Activated B cell treated with CpG ODN at 0.5 μM for 24 hours (primary cell): Measurements from ENCODE around the gene MUC5B. TPM values are rescaled to one million over a fixed set of nuclear protein-coding genes. Genes with fewer than 3 reads are reported as not detected.

Experiments
- ATAC-seq: fragments of 200-7000 bp; cut with Tn5 transposase; one replicate; pipeline ENCODE4 v1.10.0; 2021; ENCODE audit warnings: low read depth, mild to moderate bottlenecking, moderate library complexity
- CTCF ChIA-PET: fragments of 350-600 bp; sonication (Branson Sonifier 250); formaldehyde crosslinking; loops from one replicate; lab custom pipeline; 2021; ENCODE audit warnings: antibody characterized with exemption; lab: Charles Lee
- POLR2A ChIA-PET: fragments of 350-600 bp; sonication (Branson Sonifier 250); formaldehyde crosslinking; loops from one replicate; lab custom pipeline; 2021; ENCODE audit warnings: antibody characterized with exemption; lab: Charles Lee
- DNase-seq: peaks from one replicate; pipeline ENCODE4 v3.0.0; 2022
- H3K27ac Mint-ChIP-seq: one replicate; pipeline ENCODE4 v1.8.0; 2020; ENCODE audit warnings: mixed read lengths
- H3K27me3 Mint-ChIP-seq: one replicate; pipeline ENCODE4 v1.8.0; 2021; ENCODE audit warnings: mixed read lengths
- H3K36me3 Mint-ChIP-seq: one replicate; pipeline ENCODE4 v1.8.0; 2021; ENCODE audit warnings: low read depth, mixed read lengths
- H3K4me1 Mint-ChIP-seq: one replicate; pipeline ENCODE4 v1.8.0; 2021; ENCODE audit warnings: mixed read lengths
- H3K4me3 Mint-ChIP-seq: one replicate; pipeline ENCODE4 v1.8.0; 2020; ENCODE audit warnings: mild to moderate bottlenecking, mixed read lengths
- H3K9me3 Mint-ChIP-seq: one replicate; pipeline ENCODE4 v1.8.0; 2020; ENCODE audit warnings: mixed read lengths
- CTCF ChIP-seq: fragments of 200-600 bp; IDR thresholded peaks from one replicate; pipeline ENCODE4 v1.8.0; 2022; ENCODE audit warnings: antibody characterized with exemption, mild to moderate bottlenecking
- intact Hi-C: fragments of 100-400 bp; cut with micrococcal nuclease; formaldehyde crosslinking; loops from one replicate; pipeline ENCODE4 v1.15.1; 2024
- total RNA-seq: library from RNA; stranded (reverse); gene quantifications from 2 replicates; pipeline ENCODE4 v1.2.3, GENCODE V29; 2022

The MUC5B gene
- total RNA-seq, 1 donor from 2014 or later: not detected

- no peak for ATAC-seq
- H3K36me3 Mint-ChIP-seq: peaks cover 76% of the 10 kb centered on the region
- DNase-seq: no peak
- no peaks in the 10 kb centered on the region for H3K4me1 Mint-ChIP-seq
- no peak for TF ChIP-seq CTCF
- no peak overlapping the region for H3K27ac Mint-ChIP-seq
- H3K9me3 Mint-ChIP-seq: no peaks in the 10 kb centered on the region
- no peaks in the 10 kb centered on the region for H3K27me3 Mint-ChIP-seq
- intact Hi-C loops: no loop called here
- ChIA-PET CTCF (no interaction called here), POLR2A (no interaction called here)
- H3K4me3 Mint-ChIP-seq: no peak overlapping the region
These were observed 62.5 kb downstream of the MUC5B start for GRCh38 chr11:1285316-1285744.

- ATAC-seq: no peak
- no peak overlapping the region for H3K4me3 Mint-ChIP-seq
- peaks cover 79% of the 10 kb centered on the region for H3K36me3 Mint-ChIP-seq
- H3K9me3 Mint-ChIP-seq: no peaks in the 10 kb centered on the region
- H3K4me1 Mint-ChIP-seq: no peaks in the 10 kb centered on the region
- POLR2A ChIA-PET: no interaction called here
- CTCF ChIA-PET: no interaction called here
- H3K27me3 Mint-ChIP-seq: no peaks in the 10 kb centered on the region
- H3K27ac Mint-ChIP-seq: no peak overlapping the region
- no peak for TF ChIP-seq CTCF
- DNase-seq: no peak
- intact Hi-C loops: no loop called here
These were observed 63.0 kb downstream of the MUC5B start for GRCh38 chr11:1285876-1286275.

DNA sequence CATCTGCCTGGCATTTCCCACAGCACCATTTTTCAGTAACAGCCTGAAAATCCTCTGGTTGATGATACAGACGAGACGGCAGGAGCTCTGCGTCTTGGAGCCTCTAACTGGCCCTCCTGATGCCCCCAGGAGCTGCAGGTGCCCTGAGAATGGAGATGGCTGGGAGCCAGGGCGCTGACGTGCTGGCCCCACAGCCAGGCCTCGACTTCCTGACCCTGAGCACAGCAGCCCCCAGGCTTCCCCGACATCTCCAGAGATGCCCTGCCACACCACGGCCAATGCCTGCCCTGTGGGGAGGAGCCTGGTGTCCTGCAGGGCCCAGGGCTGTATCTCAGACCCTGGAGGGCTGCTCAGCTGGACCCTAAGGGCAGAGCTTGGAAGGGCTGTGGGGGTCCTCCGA lies 65.1 kb downstream of the MUC5B start:
- intact Hi-C loops: no loop called here

GRCh38 chr11:1288426-1289151 lies 65.7 kb downstream of the MUC5B start:
- Mint-ChIP-seq H3K27me3 (no peaks in the 10 kb centered on the region), H3K4me1 (no peaks in the 10 kb centered on the region), H3K9me3 (no peaks in the 10 kb centered on the region), H3K27ac (no peak overlapping the region), H3K36me3 (peaks cover 76% of the 10 kb centered on the region), H3K4me3 (no peak overlapping the region)
- intact Hi-C loops: no loop called here
- ChIA-PET CTCF (no interaction called here), POLR2A (no interaction called here)
- no peak for TF ChIP-seq CTCF
- ATAC-seq: no peak
- no peak for DNase-seq

More for the DNA sequence above, 65.1 kb downstream of the MUC5B start:
- DNase-seq (no peak), ATAC-seq (no peak)
- no peaks in the 10 kb centered on the region for H3K9me3 Mint-ChIP-seq
- ChIA-PET POLR2A (no interaction called here), CTCF (no interaction called here)
- no peak overlapping the region for H3K27ac Mint-ChIP-seq
- no peaks in the 10 kb centered on the region for H3K27me3 Mint-ChIP-seq
- no peak for TF ChIP-seq CTCF
- peaks cover 78% of the 10 kb centered on the region for H3K36me3 Mint-ChIP-seq
- no peaks in the 10 kb centered on the region for H3K4me1 Mint-ChIP-seq
- H3K4me3 Mint-ChIP-seq: no peak overlapping the region

DNA sequence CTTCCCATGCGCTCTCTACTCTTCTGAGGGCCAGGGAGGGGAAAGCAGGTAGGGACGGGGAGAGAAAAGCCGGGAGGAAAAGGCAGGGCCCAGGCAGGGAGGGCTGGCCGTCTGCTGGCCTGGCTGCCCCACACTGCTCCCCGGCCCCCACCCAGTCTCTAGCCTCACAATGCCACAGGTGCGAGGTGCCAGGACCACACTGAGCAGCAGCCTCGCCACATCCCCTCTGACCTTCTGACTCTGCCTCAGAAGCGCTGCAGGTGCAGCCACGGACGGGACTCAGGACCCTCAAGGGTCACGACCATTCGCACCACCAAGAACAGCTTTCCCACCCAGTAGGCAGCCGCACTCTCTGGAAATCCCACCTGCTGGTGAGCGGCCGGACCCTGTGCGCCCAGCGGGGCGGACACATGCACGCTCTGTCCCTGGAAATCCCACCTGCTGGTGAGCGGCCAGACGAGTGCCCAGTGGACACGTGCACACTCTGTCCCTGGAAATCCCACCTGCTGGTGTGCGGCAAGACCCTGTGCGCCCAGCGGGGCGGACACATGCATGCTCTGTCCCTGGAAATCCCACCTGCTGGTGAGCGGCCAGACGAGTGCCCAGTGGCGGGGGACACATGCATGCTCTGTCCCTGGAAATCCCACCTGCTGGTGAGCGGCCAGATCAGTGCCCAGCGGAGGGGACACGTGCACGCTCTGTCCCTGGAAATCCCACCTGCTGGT lies 66.5 kb downstream of the MUC5B start:
- DNase-seq: no peak
- Mint-ChIP-seq H3K9me3 (no peaks in the 10 kb centered on the region), H3K27me3 (no peaks in the 10 kb centered on the region), H3K4me1 (no peaks in the 10 kb centered on the region), H3K4me3 (no peak overlapping the region), H3K36me3 (peaks cover 73% of the 10 kb centered on the region), H3K27ac (no peak overlapping the region)
- ChIA-PET CTCF (no interaction called here), POLR2A (no interaction called here)
- no peak for TF ChIP-seq CTCF
- no peak for ATAC-seq
- intact Hi-C loops: no loop called here
